ENCODE measurements around the gene PRUNE1. TPM values are rescaled to one million over a fixed set of nuclear protein-coding genes. Genes with fewer than 3 reads are reported as not detected.

Gene PRUNE1
- total RNA-seq, 2 donors from 2014 or later = 20.4 to 21.5 TPM

- peak overlapping the region; percentile 55 for H3K27ac ChIP-seq
- peaks cover 23% of the 10 kb centered on the region for H3K4me1 ChIP-seq
- DNase-seq = peak; percentile 76
- H3K9me3 ChIP-seq = no peaks in the 10 kb centered on the region
- TF ChIP-seq CTCF (IDR thresholded peaks at IDR 0.05) = no peak
- peaks cover 14% of the 10 kb centered on the region for H3K36me3 ChIP-seq
- H3K27me3 ChIP-seq = no peaks in the 10 kb centered on the region
- intact Hi-C loops (cut with DNase I) = loop anchor here (10.0 kb wide), 1 partner anchor 46 kb away; the partner anchor contains the start of gene SETDB1
- H3K4me3 ChIP-seq = no peak overlapping the region
- H3K9ac ChIP-seq (ENCODE audit: low read depth in 2 of 2, low read length in 2 of 2) = peak overlapping the region; percentile 1 to 8
Measured at GRCh38 chr1:150970808-150971582, 37.3 kb upstream of the PRUNE1 start.

- no peaks in the 10 kb centered on the region for H3K27me3 ChIP-seq
- no peak for DNase-seq
- TF ChIP-seq CTCF (IDR thresholded peaks at IDR 0.05) = no peak
Measured at GRCh38 chr1:150971583-150972416, 36.4 kb upstream of the PRUNE1 start.

GRCh38 chr1:150972417-150972940 is 35.8 kb upstream of the PRUNE1 start:
- Histone ChIP-seq H3K36me3 (peaks cover 4% of the 10 kb centered on the region), H3K9me3 (no peaks in the 10 kb centered on the region), H3K4me1 (peaks cover 25% of the 10 kb centered on the region), H3K4me3 (peak overlapping the region; percentile 83), H3K27ac (peak overlapping the region; percentile 79), H3K9ac (ENCODE audit: low read depth in 2 of 2, low read length in 2 of 2) (peak overlapping the region; percentile 36 to 84), H3K27me3 (no peaks in the 10 kb centered on the region)
- intact Hi-C loops (cut with DNase I) = loop anchor here (10.0 kb wide), 1 partner anchor 48 kb away; the partner anchor contains the start of gene SETDB1
- TF ChIP-seq CTCF (IDR thresholded peaks at IDR 0.05) = no peak
- no peak for DNase-seq

More at GRCh38 chr1:150971583-150972416, 36.4 kb upstream of the PRUNE1 start:
- peak overlapping the region; percentile 83 for H3K4me3 ChIP-seq
- H3K27ac ChIP-seq = peak overlapping the region; percentile 79
- H3K9me3 ChIP-seq = no peaks in the 10 kb centered on the region
- peaks cover 10% of the 10 kb centered on the region for H3K36me3 ChIP-seq
- intact Hi-C loops (cut with DNase I) = loop anchor here (10.0 kb wide), 1 partner anchor 47 kb away; the partner anchor contains the start of gene SETDB1
- H3K9ac ChIP-seq (ENCODE audit: low read depth in 2 of 2, low read length in 2 of 2) = peak overlapping the region; percentile 36 to 84
- peaks cover 23% of the 10 kb centered on the region for H3K4me1 ChIP-seq

- Histone ChIP-seq H3K9ac (ENCODE audit: low read depth in 2 of 2, low read length in 2 of 2) (peak overlapping the region; percentile 84 to 95), H3K27me3 (no peaks in the 10 kb centered on the region), H3K9me3 (no peaks in the 10 kb centered on the region), H3K4me3 (peak overlapping the region; percentile 83), H3K4me1 (peaks cover 28% of the 10 kb centered on the region), H3K36me3 (no peaks in the 10 kb centered on the region), H3K27ac (peak overlapping the region; percentile 79)
- intact Hi-C loops (cut with DNase I) = loop anchor here (10.0 kb wide), 1 partner anchor 49 kb away; the partner anchor contains the start of gene SETDB1
- DNase-seq = no peak
- no peak for TF ChIP-seq CTCF (IDR thresholded peaks at IDR 0.05)
Measured at GRCh38 chr1:150973258-150973835, 34.9 kb upstream of the PRUNE1 start.

Data from colonic mucosa (tissue), 4 donors.